Transverse colon (tissue), 1 donor: ENCODE data around the gene SP140.

ENCODE experiments used
- EP300 ChIP-seq: sonication (generic); formaldehyde crosslinking; IDR thresholded peaks from one replicate; pipeline ENCODE4 v1.6.1; 2017; ENCODE audit warnings: antibody characterized with exemption, low read depth
- POLR2A ChIP-seq: fragments of 450-650 bp; IDR thresholded peaks from one replicate; pipeline ENCODE4 v1.6.1; 2016; ENCODE audit warnings: antibody characterized with exemption, mild to moderate bottlenecking, moderate library complexity

GRCh38 chr2:230250231-230250630 lies 24.7 kb downstream of the SP140 start:
- no peak for TF ChIP-seq EP300
- no peak for TF ChIP-seq POLR2A
